Heart left ventricle (tissue), 13 donors: Measurements from ENCODE around the gene CYP2D6.
"Not testable (repeated sequence)": the region's sequence is repeated elsewhere in the genome, so short reads cannot be mapped to it uniquely, and the experiment has no call there.

Experiments
- CTCF ChIP-seq, 12 donors: fragments of 200-600 bp; sonication (generic) in 4 of 12; IDR thresholded peaks; one replicate each; pipeline versions ENCODE4 v1.5.0 to v1.8.0; 2018 to 2022; ENCODE audit warnings: antibody characterized with exemption in 12 of 12, mild to moderate bottlenecking in 5 of 12
- POLR2A ChIP-seq, 2 donors: fragments of 450-650 bp; IDR thresholded peaks; one replicate each; pipeline ENCODE4 v1.6.1; 2017; ENCODE audit warnings: antibody characterized with exemption in 2 of 2, mild to moderate bottlenecking in 2 of 2, moderate library complexity in 2 of 2
- donor health status: ischemic (EF 13 %, LVEDD 7.1; RV severe dilation, severe dysfunction).
- donor health status: DM: no; HTN: yes; CAD: no.
- donor health status: DM: no; HTN: no; CAD: no.
- donor health status: ischemic (EF 25% LVEDD 6.9; RV normal size, moderate dysfunction).
- donor health status: ischemic (EF 25% LVEDD 5.7; RV mildly dilated, moderate dysfunction).
- donor health status: ischemic (EF 35%, LVEDD 5.7; RV mildly dilated, moderate dysfunction).
- donor health status: nonischemic (EF 11% LVEDD 7.7; RV severe dilation, severe dysfunction).
- donor health status: DM: yes; HTN: yes; CAD: no.
- donor health status: PGD.
- donor health status: ischemic (EF 29% LVEDD 5.4; RV normal size, mild dysfunction).
- donor health status: nonischemic (EF 23%, LVEDD 6.1; RV moderate dilation, normal function).

GRCh38 chr22:42112793-42113192 lies 17.8 kb downstream of the CYP2D6 start:
- TF ChIP-seq CTCF (IDR thresholded peaks at IDR 0.05) = peak in 3 of 12 donors; percentile 6 to 27 (median 15)
- TF ChIP-seq POLR2A (IDR thresholded peaks at IDR 0.05) = not testable (repeated sequence)
